Measurements from ENCODE around the gene DHX34. TPM values are rescaled to one million over a fixed set of nuclear protein-coding genes. Genes with fewer than 3 reads are reported as not detected.

Gene DHX34
- polyA plus RNA-seq, 1 of the 3 experiments (the other 2 are of a cell fraction) = 16.4 TPM

- no peaks in the 10 kb centered on the region for H3K27me3 ChIP-seq (ENCODE audit: insufficient read depth)
- no peak overlapping the region for H3K4me2 ChIP-seq
- 44% methylated on average over 10 of the region's 10 CpGs for WGBS (ENCODE audit: low lambda C conversion rate)
- ChIA-PET POLR2A (interaction anchor here (0.5 kb wide), 1 partner anchor 43 kb away, joined by 3 read pairs; no protein-coding TSS in a partner anchor), CTCF (interaction anchor here (1.3 to 1.6 kb wide), 4 partner anchors 10 to 52 kb away, joined by 3 to 5 read pairs (median 4); partner anchors contain the start of gene DHX34)
- H2AFZ ChIP-seq (ENCODE audit: low read depth) = no peak overlapping the region
- H3K9me2 ChIP-seq = no peaks in the 10 kb centered on the region
- H3K4me3 ChIP-seq (ENCODE audit: low read depth in 2 of 2, low read length in 1 of 2) = no peak overlapping the region
- no peaks in the 10 kb centered on the region for H3K36me3 ChIP-seq (replicated peaks in 1 of 2; ENCODE audit: control insufficient read depth in 1 of 2, insufficient read depth in 2 of 2, low read length in 1 of 2)
- no peak overlapping the region for H3K9ac ChIP-seq
- TF ChIP-seq, protein P1, sequence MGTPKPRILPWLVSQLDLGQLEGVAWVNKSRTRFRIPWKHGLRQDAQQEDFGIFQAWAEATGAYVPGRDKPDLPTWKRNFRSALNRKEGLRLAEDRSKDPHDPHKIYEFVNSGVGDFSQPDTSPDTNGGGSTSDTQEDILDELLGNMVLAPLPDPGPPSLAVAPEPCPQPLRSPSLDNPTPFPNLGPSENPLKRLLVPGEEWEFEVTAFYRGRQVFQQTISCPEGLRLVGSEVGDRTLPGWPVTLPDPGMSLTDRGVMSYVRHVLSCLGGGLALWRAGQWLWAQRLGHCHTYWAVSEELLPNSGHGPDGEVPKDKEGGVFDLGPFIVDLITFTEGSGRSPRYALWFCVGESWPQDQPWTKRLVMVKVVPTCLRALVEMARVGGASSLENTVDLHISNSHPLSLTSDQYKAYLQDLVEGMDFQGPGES (IDR thresholded peaks at IDR 0.05; ENCODE audit: low read depth, low read length) = no peak
- TF ChIP-seq YY1 (IDR thresholded peaks at IDR 0.05; ENCODE audit: low read depth) (no peak), EP300 (IDR thresholded peaks at IDR 0.05; ENCODE audit: borderline replicate concordance in 1 of 2, low read depth in 1 of 2, low read length in 1 of 2) (no peak), MEF2A (IDR thresholded peaks at IDR 0.05; ENCODE audit: borderline replicate concordance, low read depth) (no peak), FOSL2 (IDR thresholded peaks at IDR 0.05; ENCODE audit: borderline replicate concordance, low read depth) (no peak), RFX5 (IDR thresholded peaks at IDR 0.05; ENCODE audit: low read length) (no peak), POLR2AphosphoS5 (IDR thresholded peaks at IDR 0.05; ENCODE audit: low read depth, low read length) (no peak), FOXJ3 (CRISPR knock-in tag; IDR thresholded peaks at IDR 0.05) (no peak), FOXM1 (IDR thresholded peaks at IDR 0.05; ENCODE audit: low read depth) (no peak), ZBTB33 (IDR thresholded peaks at IDR 0.05; ENCODE audit: borderline replicate concordance, low read depth) (no peak), CTCF (IDR thresholded peaks at IDR 0.05) (no peak)
- TF ChIP-seq, protein P2, sequence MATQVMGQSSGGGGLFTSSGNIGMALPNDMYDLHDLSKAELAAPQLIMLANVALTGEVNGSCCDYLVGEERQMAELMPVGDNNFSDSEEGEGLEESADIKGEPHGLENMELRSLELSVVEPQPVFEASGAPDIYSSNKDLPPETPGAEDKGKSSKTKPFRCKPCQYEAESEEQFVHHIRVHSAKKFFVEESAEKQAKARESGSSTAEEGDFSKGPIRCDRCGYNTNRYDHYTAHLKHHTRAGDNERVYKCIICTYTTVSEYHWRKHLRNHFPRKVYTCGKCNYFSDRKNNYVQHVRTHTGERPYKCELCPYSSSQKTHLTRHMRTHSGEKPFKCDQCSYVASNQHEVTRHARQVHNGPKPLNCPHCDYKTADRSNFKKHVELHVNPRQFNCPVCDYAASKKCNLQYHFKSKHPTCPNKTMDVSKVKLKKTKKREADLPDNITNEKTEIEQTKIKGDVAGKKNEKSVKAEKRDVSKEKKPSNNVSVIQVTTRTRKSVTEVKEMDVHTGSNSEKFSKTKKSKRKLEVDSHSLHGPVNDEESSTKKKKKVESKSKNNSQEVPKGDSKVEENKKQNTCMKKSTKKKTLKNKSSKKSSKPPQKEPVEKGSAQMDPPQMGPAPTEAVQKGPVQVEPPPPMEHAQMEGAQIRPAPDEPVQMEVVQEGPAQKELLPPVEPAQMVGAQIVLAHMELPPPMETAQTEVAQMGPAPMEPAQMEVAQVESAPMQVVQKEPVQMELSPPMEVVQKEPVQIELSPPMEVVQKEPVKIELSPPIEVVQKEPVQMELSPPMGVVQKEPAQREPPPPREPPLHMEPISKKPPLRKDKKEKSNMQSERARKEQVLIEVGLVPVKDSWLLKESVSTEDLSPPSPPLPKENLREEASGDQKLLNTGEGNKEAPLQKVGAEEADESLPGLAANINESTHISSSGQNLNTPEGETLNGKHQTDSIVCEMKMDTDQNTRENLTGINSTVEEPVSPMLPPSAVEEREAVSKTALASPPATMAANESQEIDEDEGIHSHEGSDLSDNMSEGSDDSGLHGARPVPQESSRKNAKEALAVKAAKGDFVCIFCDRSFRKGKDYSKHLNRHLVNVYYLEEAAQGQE (IDR thresholded peaks at IDR 0.05; ENCODE audit: low read depth, low read length) = no peak
- no peaks in the 10 kb centered on the region for H3K9me3 ChIP-seq
- no peaks in the 10 kb centered on the region for H3F3A ChIP-seq (replicated peaks; ENCODE audit: insufficient read depth)
- no peak overlapping the region for H3K27ac ChIP-seq (ENCODE audit: low read depth in 2 of 2, low read length in 1 of 2)
- no peaks in the 10 kb centered on the region for H3K4me1 ChIP-seq (ENCODE audit: control insufficient read depth in 1 of 2, insufficient read depth in 2 of 2, low read depth in 1 of 2, low read length in 1 of 2)
- no peak for DNase-seq
- no peaks in the 10 kb centered on the region for H3K79me2 ChIP-seq (ENCODE audit: insufficient read depth)
- no peaks in the 10 kb centered on the region for H4K20me1 ChIP-seq (ENCODE audit: insufficient read depth)
Observed at GRCh38 chr19:47339196-47339880, 9.8 kb upstream of the DHX34 start.
